HG02981 (cell line): Measurements from ENCODE around the gene PTPRN2.
"Not testable (repeated sequence)": the region's sequence is repeated elsewhere in the genome, so short reads cannot be mapped to it uniquely, and the experiment has no call there.

ENCODE experiments used
- ATAC-seq: cut with Tn5 transposase; IDR thresholded peaks from one replicate; pipeline ENCODE4 v1.9.1; 2021; ENCODE audit warnings: mild to moderate bottlenecking, moderate library complexity; ENCODE audit not compliant: unreplicated experiment

Gene PTPRN2

GRCh38 chr7:158535079-158535478, 52.5 kb downstream of the PTPRN2 start:
- no peak for ATAC-seq

GRCh38 chr7:158534598-158534997, 53.0 kb downstream of the PTPRN2 start:
- no peak for ATAC-seq

GRCh38 chr7:158534134-158534515, 53.5 kb downstream of the PTPRN2 start:
- ATAC-seq: not testable (repeated sequence)

- ATAC-seq: no peak
Measured at GRCh38 chr7:158533386-158534133, 54.1 kb downstream of the PTPRN2 start.

- ATAC-seq: no peak
Measured at GRCh38 chr7:158532093-158532627, 55.5 kb downstream of the PTPRN2 start.

- ATAC-seq: no peak
Measured at GRCh38 chr7:158531661-158532060, 56.0 kb downstream of the PTPRN2 start.

- no peak for ATAC-seq
Measured at GRCh38 chr7:158530800-158531609, 56.6 kb downstream of the PTPRN2 start.

GRCh38 chr7:158529181-158530096, 58.2 kb downstream of the PTPRN2 start:
- no peak for ATAC-seq

GRCh38 chr7:158527915-158528502, 59.6 kb downstream of the PTPRN2 start:
- ATAC-seq: no peak

GRCh38 chr7:158527495-158527894, 60.1 kb downstream of the PTPRN2 start:
- ATAC-seq: no peak

GRCh38 chr7:158527038-158527437, 60.6 kb downstream of the PTPRN2 start:
- no peak for ATAC-seq

- no peak for ATAC-seq
Measured at GRCh38 chr7:158526531-158526930, 61.1 kb downstream of the PTPRN2 start.

- no peak for ATAC-seq
Measured at GRCh38 chr7:158525648-158526484, 61.8 kb downstream of the PTPRN2 start.

GRCh38 chr7:158524749-158525635, 62.6 kb downstream of the PTPRN2 start:
- ATAC-seq: no peak

- ATAC-seq: not testable (repeated sequence)
Measured at GRCh38 chr7:158524286-158524685, 63.3 kb downstream of the PTPRN2 start.

- ATAC-seq: not testable (repeated sequence)
Measured at GRCh38 chr7:158523877-158524276, 63.7 kb downstream of the PTPRN2 start.

- ATAC-seq: not testable (repeated sequence)
Measured at GRCh38 chr7:158523165-158523856, 64.3 kb downstream of the PTPRN2 start.

GRCh38 chr7:158521795-158522194, 65.8 kb downstream of the PTPRN2 start:
- ATAC-seq: not testable (repeated sequence)
